NCI-H2029 treated with DMSO at 0.1 percent for 48 hours (cell line): ENCODE measurements around the gene KMT2E.
"Not testable (repeated sequence)": the region's sequence is repeated elsewhere in the genome, so short reads cannot be mapped to it uniquely, and the experiment has no call there.

Experiments used
- DNase-seq: peaks from one replicate; lab custom pipeline; 2025; lab: John Stamatoyannopoulos, UW

KMT2E gene

DNA sequence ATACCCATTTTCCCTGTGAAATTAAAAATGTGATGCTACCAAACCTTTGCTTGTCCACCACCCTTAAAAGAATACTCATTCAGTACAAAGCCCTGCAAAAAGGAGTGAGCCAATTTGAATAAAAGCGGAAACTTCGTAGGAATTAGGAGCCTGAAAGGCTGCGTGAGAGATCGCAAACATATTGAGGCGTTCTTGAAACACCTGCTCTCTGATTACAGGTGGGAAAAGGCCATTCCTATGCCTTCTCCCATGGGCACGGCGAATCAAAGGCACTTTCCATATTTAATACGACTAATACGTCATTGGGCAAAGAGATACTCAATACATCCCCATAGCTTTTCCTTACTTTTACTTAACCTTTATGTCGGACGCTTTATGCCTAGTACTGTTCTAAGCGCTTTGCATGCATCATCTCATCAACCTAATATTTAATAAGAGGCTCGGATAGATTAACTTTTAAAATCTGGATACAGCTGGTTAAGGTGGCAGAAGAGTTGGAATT is 30.9 kb upstream of the KMT2E start:
- peak; percentile 68 for DNase-seq

DNA sequence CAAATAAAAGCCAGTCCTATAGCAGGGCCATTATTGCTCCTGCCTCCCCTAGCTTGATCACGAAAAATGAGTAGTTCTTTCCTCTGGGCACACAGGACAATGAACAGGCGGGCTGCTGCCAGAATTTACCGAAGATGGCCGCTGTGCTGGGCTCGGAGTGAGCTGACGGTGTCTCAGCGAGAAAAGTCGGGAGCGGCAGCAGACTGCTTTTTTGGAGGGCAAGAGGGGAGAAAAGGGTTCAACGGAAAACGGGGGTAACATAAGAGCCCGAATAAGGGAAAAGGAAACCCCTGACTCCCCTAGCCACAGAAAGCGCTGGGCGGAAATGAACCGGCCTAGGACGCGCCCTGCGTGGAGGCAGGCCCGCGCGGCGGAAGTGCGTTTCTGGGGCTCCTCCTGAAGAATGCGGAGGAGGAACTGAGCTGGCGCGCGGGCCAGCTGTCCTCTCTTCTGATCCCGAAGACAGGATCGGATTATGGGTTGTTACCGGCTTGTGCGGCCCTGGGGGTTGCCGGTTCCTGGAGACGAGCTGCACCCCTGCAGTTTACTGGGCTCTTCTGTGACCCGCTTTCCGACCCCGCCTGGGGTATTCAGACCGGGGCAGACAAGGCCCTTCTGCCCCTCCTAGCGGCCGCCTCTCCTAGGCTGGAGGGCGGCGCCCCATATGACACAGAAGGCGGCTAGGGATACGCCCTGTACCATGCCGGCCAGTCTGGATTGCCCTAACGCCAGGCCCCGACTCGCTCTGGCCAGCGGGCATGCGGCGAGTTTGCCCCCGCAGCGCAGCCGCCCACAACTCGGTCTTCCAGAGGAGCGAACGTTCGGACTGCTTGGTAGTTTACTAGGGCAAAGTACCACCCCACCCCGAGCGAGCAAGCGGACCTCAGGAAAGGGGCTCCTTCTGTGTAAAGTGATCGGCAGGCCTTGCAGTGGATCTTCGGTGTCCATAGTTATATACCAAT is 30.1 kb upstream of the KMT2E start:
- DNase-seq = peak; percentile 71

GRCh38 chr7:104984585-104985258 is 29.3 kb upstream of the KMT2E start:
- no peak for DNase-seq

DNA sequence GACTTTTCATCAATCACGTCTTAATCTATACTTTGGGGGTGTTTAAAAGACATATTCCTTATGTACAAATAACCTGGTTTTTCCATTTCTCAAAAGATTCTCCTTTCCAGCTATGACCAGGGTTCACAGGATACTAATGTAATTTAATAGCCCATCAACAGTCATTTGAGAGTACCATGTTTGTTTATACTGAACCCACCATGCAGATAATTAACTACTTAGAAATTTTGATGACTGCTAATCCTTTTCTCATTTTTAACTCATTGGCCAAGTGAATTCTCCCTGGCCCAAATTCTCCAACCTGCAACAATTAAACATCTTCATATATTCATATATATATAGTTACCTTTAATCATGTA is 28.8 kb upstream of the KMT2E start:
- DNase-seq = no peak

DNA sequence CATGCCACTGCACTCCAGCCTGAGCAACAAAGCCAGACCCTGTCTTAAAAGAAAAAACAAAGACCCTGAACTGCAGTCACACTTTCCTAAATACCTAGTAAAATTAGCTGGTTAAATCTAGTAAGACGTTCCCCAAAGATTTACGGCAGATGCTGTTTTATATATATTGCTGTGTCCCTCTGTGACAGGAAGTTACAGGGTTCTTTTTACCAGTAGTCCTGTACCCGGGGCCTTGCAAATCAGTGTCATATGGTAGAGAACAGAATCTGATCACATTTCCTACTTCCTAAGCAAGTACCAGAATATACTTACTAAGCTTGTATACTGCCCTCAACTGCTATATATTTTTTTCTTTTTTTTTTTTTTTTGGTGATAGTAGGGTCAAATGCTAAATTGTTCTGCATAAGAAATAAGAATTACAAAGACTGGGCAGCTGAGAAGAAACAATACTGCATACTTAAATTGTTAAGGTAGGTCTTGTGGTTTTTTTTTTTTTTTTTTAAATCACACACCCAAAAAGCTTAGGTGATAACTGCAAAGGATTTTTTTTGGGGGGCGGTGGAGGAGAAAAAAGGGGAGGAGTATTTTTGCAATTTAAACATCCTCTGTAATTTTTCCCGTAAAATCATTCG is 27.3 kb upstream of the KMT2E start:
- DNase-seq = no peak

GRCh38 chr7:104987403-104987802 is 26.6 kb upstream of the KMT2E start:
- not testable (repeated sequence) for DNase-seq

- DNase-seq = no peak
Measured at GRCh38 chr7:104990983-104991382, 23.0 kb upstream of the KMT2E start.

DNA sequence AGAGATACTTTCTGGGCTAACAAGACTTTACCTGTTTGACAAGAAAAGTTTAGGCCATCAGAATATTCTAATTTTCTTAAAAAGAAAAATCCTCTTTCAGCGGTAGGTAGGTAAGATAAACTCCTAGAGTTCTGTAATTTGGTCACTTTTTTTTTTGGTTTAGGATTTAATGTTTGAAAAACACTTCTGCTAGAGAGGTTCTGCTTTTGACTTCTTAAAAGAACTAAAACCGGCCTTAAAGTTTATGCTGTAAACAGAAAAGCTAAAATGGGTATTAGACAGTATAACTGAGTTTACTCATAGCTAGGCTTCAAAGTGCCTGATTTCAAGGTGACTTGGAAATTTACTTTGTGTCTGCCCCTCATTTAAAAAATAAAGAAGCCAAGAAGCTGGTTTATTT is 21.7 kb upstream of the KMT2E start:
- no peak for DNase-seq

DNA sequence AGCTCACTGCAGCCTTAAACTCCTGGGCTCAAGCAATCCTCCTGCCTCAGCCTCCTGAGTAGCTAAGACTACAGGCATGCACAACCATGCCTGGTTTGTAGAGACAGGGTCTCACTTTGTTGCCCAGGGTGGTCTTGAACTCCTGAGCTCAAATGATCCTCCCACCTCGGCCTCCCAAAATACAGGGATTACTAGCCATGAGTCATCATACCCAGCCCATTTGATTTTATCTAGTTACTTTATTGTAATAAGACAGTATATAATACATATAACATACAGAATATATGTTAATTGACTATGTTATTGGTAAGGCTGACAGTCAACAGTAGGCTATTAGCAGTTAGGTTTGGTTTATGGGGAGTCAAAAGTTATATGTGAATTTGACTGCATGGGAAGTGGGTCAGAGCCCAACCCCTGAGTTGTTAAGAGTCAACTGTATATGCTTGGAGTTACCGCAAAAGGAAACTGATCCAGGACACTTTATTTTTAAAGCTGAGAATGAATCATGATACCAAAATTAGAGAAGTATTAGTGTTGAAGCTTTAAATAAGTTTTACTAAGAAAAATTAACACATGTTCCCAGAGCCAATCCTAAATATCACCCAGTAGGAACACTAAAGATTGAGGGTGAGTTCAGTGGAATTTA is 20.7 kb upstream of the KMT2E start:
- no peak for DNase-seq

- no peak for DNase-seq
Measured at GRCh38 chr7:104998040-104998752, 15.8 kb upstream of the KMT2E start.

DNA sequence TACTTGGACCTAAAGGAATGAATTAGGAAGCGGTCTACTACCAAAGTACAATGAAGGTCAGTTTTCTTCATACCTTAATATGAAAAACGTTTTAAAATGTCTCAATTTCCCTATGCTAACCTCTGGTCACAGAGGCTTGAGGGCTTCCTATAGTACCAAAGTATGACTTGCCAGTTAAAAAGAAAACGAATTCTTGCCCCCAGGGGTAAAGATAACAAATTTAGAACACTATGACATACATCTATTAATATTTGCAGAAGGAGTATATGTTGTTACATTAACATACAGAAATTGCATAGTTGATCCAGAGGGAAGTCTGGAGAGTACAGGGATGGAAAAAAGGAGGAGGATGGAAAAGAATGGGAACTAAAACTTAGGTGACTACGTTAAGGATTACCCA is 13.8 kb upstream of the KMT2E start:
- DNase-seq = no peak

GRCh38 chr7:105000927-105001336 is 13.1 kb upstream of the KMT2E start:
- no peak for DNase-seq

DNA sequence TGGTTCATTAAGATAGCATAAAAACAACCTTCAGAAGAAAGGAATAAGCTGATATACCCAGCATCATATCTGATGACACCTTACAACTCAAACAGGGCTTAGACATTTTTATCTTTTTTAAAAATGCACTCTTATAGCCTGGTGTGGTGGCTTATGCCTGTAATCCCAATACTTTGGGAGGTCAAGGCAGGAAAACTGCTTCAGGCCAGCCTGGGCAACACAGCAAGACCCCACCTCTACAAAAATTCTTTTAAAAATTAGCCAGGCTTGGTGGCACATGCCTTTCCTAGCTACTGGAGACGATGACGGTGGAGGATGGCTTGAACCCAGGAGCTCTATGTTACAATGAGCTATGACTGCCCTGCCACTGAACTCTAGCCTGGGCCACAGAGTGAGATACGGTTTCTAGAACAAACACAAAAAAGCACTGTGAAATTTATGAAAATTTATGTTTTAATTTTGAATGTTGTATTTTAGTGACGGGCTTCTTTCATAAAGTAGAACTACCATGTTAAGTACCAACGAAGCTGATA is 12.3 kb upstream of the KMT2E start:
- DNase-seq = no peak

- DNase-seq = no peak
Measured at GRCh38 chr7:105003275-105003674, 10.7 kb upstream of the KMT2E start.

DNA sequence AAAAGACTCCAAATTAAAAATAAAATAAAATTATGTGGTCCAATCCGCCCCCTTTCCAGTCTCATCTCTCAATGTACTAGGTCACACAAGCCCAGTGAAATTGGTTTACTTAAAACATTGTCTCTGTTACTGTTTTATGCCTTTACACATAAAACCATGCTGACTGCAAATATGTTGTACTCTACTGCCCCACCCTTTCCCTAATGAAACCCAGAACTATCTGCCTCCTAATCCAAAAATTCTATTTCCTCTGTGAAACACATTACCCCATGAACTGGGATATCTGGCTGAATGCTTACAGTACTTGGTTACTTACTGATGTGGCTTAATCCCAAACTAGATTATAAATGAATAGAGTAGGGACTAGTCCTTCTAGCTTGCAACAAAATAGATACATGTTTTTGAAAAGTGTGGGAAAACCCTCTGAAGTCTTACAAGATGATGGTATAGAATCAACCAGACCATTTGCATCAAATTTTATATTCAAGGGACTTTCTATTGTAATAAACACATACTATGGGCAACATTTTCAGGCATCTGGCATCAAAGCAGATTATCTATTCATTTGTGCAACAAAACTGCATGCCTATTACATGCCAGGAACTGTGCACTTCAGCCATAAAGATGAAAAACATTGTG is 10.0 kb upstream of the KMT2E start:
- DNase-seq = no peak

DNA sequence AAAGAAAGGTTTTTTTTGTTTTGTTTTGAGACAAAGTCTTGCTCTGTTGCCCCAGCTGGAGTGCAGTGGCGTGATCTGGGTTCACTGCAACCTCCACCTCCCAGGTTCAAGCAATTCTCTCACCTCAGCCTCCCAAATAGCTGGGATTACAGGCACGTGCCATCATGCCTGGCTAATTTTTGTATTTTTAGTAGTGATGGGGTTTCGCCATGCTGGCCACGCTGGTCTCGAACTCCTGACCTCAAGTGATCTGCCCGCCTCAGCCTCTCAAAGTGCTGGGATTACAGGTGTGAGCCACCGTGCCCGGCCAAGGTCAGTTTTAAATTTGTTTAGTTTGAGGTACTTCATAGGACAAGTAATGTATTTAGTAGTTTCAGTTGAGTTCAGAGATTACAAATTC is 9.0 kb upstream of the KMT2E start:
- not testable (repeated sequence) for DNase-seq

DNA sequence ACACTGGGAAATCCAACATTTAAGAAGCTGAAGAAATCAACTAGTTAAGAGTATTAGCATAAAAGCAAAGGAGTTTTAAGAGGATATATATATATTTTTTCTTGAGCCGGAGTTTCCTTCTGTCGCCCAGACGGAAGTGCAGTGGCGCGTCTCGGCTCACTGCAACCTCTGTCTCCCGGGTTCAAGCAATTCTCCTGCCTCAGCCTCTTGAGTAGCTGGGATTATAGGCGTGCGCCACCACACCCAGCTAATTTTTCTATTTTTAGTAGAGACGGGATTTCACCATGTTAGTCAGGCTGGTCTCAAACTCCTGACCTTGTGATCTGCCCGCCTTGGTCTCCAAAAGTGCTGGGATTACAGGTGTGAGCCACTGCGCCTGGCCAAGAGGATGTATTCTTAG is 8.5 kb upstream of the KMT2E start:
- not testable (repeated sequence) for DNase-seq

DNA sequence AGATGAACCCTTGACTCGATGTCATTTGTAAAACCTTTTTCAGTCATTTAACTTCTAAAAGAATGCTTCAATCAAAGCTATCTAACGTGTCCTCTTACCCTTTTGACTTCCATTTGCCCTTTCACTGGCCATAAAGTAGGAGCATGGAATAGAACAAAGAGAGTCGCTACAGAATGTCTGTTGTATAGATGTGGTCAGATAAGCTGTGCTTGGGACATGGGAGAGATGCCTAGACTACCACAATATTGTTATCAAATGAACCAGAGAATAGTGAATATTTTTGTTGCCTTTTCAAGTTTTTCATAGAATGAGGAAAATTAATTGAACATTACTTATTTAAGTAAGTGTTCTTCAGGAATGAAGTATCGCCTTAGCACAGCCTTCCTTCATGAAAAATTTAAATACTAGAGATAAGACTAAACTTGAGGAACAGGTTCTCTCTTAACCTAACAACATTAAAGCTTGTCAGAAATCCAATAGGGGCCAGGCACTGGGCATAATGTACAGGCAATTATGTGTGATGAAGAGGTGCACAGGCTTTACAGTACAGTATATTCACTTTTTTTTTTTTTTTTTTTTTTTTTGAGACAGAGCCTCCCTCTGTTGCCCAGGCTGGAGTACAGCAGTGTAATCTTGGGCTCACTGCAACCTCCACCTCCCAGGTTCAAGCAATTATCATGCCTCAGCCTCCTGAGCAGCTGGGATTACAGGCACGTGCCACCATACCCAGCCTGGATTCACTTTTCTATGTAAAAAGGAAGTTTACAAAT is 7.5 kb upstream of the KMT2E start:
- no peak for DNase-seq

DNA sequence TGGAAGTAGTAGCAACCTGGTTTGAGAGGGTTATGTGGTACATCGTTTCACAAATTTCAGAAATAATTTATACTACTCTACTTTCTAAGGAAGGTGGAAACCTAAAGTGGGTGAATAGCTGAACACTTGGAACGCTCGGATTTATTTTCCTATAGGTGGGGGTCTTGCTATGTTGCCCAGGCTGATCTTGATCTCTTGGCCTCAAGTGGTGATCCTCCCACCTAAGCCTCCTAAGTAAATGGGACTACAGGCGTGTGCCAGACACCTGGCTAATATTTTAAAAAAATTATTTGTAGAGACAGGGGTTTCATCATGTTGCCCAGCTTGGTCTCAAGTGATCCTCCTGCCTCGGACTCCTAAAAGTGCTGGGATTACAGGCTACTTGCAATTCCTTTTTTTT is 6.7 kb upstream of the KMT2E start:
- DNase-seq = no peak
